ENCODE results near the gene CDX1.

Gene CDX1

GRCh38 chr5:150163547-150164059 is 3.0 kb upstream of the CDX1 start:
- no peak for DNase-seq

GRCh38 chr5:150164211-150164980 is 2.2 kb upstream of the CDX1 start:
- DNase-seq: no peak

DNA sequence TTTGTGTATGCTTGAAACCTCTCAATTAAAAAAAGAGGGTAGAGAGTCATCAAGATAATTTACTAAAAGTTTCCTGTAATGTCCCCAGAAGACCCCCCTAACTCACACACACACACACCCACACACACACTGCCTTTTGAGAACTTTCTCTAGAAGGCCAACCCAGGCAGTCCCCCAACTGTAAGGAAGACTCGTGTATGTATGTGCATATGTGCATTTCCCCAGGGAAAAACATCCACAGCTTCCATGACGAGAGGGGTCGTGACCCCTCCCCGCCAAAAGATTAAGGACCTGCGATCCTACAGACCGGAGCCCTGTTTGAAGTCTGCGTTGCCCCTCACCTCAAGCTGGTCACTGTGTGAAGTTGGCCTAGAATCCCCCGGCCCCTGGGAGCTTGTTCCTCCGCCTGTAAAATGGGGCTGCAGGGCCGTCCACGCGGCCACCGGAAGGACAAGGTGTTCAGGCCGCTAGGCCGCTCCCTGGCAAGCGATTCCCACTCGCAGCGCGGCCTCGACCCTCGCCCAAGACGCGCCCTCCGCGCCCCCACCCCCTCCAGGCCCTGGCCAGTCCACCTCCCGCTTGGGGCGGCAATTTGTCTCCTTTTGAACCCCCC is 435 bp upstream of the CDX1 start:
- DNase-seq: no peak

DNA sequence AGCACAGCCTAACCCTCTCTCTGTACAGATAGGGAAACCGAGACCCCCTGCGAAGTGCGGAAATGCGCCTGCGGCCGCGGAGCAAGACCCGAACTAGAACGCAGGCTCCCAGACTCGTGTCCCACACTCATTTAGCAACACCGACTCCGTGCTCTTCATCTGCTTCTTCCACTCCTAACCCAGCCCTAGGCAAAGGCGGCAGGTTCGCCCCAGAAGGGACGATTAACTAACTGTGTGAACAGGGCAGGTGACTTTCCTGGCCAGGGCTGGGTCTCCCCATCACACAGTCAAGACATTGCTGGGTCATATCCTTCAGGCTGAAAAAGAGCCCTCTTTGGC is 903 bp downstream of the CDX1 start:
- DNase-seq: no peak

GRCh38 chr5:150167908-150168307 is 1.3 kb downstream of the CDX1 start:
- DNase-seq: no peak

GRCh38 chr5:150168864-150169263 is 2.3 kb downstream of the CDX1 start:
- DNase-seq: no peak

DNA sequence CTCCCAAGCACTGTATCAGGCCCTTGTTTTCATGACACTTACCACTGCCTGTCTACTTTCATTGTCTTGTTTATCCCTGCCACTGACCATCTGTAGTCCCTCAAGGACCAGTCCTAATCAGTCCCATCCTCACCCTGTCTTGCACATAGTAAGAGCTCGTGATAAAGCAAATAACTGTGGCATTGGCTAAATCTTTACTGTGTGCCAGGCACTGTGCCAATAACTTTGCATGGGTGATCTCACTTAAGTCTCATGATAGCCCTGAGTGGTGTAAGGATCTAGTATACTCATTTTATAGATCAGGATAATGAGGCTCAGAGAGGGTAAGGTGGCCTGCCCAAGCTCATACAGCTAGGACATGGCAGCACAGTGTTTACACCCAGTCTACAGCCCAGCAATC is 5.6 kb downstream of the CDX1 start:
- no peak for DNase-seq

DNA sequence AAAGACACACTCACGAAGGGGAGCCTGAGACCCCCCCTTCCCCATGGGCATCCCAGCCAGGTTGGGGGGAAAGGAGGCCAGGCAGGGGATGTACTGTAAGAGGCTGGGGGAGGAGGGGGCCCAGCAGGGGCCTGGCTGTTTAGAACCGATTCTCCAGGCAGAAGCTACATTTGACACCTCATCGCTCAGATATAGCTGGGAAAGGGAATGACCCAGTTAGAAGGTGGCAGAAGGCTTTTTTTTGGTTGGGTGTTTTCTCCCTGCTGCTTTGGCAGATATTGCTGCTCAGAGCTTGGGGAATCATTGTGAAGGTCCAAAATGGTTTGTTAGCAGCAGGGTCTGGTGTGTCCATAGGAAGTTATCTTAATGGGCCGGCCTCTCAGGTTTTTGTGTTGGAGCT is 6.0 kb downstream of the CDX1 start:
- no peak for DNase-seq

GRCh38 chr5:150173161-150173560 is 6.6 kb downstream of the CDX1 start:
- no peak for DNase-seq

- DNase-seq: no peak
These were observed 7.7 kb downstream of the CDX1 start for GRCh38 chr5:150174285-150174684.

- no peak for DNase-seq
These were observed 8.5 kb downstream of the CDX1 start for GRCh38 chr5:150175076-150175475.

- DNase-seq: no peak
These were observed 9.0 kb downstream of the CDX1 start for GRCh38 chr5:150175536-150175935.

GRCh38 chr5:150176745-150177477 is 10.3 kb downstream of the CDX1 start:
- DNase-seq: no peak

GRCh38 chr5:150177721-150178120 is 11.1 kb downstream of the CDX1 start:
- DNase-seq: no peak

GRCh38 chr5:150178262-150178661 is 11.7 kb downstream of the CDX1 start:
- no peak for DNase-seq

DNA sequence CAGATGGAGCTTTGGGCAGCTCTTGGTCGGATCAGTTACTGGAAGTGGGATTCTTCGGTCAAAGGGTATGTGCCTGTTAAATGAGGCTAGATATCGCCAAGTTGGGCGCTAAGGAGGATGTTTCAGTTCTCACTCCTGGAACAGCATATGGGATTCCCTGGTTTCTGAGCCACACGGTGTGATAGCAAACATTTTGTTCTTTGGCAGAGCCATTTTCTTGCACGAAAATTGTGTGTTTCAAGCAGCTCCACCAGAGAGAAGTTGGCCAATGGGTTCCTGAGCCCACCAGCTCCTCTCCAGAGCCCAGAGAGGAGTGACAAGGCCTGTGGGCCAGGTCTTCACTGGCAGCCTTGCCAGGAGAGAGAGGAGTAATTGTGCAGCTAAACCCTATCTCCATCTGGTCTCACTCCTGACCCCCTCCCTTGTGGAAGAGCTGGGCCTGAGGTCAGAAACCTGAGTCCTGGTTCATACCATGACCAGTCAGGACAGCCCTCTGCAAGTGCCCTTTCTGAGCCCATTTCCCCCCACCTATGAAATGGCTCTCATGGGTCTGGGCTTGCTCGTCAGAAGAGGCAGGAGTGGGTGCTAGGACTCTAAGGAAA is 12.5 kb downstream of the CDX1 start:
- no peak for DNase-seq

DNA sequence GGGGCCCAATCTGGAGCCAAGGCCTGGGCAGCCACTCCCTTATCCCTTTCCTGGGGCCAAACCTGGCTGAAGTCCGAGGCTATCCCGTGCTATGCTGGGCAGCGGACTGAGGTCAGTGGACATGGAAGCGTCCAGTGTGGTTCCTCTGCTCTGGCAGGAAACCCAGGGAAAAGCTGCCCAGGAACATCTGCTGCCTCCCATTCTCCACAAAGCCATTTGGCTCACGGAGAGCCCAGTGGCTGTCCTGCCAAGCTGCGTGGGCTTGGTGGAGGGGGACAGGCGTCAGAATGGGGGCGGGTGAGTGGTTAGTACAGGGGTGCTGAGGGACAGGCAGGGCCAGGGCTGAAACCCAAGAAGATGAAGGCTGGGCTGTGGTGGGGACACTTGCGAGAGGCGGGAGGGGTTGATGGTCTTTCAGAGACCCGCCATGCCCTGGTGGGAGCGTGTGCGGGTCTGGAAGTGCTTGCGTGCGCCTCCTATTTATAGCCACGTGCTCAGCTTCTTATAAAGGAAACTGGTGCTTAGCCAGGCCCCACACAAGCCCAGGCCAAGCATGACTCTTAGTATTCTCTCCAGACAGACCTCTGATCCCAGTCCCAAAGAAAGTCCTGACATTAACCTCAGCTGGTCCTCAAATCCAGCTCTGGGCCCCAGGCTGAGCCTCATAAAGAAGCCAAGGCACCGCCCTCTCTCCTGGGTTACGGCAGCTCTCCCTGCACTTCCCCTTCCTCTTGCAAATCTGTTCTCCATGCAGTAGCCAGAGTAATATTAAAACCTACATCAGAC is 13.9 kb downstream of the CDX1 start:
- DNase-seq: no peak

DNA sequence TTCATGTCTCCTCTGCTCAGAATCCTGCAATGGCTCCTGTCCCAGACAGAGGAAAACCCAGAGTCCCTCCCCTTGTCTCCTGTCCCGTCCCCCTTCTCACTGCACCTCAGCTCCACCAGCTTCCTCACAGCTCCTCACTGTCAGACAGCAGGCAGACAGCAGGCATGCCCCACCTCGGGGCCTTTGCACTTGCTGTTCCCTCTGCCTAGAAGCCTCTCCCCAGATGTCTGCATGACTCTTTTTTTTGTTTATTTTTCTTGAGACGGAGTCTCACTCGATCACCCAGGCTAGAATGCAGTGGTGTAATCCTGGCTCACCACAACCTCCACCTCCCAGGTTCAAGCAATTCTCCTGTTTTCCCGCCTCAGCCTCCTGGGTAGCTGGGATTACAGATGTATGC is 14.4 kb downstream of the CDX1 start:
- DNase-seq: no peak

GRCh38 chr5:150181766-150182545 is 15.4 kb downstream of the CDX1 start:
- DNase-seq: no peak

GRCh38 chr5:150182774-150183173 is 16.2 kb downstream of the CDX1 start:
- DNase-seq: no peak

GRCh38 chr5:150183436-150183835 is 16.9 kb downstream of the CDX1 start:
- DNase-seq: no peak

- DNase-seq: no peak
These were observed 17.4 kb downstream of the CDX1 start for GRCh38 chr5:150184006-150184405.

Data from T-helper 9 cell (primary cell).